ENCODE results near the gene C1QB.

C1QB gene

DNA sequence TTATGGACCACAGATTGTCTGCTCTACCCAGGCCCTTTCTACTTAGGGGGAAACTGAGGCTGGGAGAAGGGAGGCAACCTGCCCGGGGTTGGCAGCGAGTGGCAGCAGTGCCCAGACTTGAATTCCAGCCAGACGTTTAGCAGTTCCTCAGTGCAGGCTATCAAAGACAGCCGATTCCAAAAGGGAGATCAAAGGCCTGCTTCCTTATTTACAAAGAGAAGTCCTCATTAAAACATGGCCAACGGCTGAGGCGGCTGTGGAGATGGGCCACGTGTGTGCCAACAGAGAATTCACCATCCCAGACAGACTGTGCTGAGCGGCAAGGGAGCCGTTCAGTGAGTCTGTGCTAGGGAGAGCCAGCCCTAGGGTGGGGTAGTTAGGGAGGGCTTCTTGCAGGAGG, 27.7 kb downstream of the C1QB start:
- Histone ChIP-seq H3K27me3 (peaks cover 0 to 58% of the 10 kb centered on the region in 2 donors), H3K4me1 (no peaks in the 10 kb centered on the region), H3K36me3 (no peaks in the 10 kb centered on the region), H3K27ac (no peak overlapping the region), H3K4me3 (no peak overlapping the region), H3K9me3 (no peaks in the 10 kb centered on the region)
- DNase-seq, result no peak
- intact Hi-C loops (cut with DNase I; ENCODE audit: low total_unique reads), result no loop called here
- TF ChIP-seq, protein P1, sequence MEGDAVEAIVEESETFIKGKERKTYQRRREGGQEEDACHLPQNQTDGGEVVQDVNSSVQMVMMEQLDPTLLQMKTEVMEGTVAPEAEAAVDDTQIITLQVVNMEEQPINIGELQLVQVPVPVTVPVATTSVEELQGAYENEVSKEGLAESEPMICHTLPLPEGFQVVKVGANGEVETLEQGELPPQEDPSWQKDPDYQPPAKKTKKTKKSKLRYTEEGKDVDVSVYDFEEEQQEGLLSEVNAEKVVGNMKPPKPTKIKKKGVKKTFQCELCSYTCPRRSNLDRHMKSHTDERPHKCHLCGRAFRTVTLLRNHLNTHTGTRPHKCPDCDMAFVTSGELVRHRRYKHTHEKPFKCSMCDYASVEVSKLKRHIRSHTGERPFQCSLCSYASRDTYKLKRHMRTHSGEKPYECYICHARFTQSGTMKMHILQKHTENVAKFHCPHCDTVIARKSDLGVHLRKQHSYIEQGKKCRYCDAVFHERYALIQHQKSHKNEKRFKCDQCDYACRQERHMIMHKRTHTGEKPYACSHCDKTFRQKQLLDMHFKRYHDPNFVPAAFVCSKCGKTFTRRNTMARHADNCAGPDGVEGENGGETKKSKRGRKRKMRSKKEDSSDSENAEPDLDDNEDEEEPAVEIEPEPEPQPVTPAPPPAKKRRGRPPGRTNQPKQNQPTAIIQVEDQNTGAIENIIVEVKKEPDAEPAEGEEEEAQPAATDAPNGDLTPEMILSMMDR (IDR thresholded peaks at IDR 0.05), result no peak

DNA sequence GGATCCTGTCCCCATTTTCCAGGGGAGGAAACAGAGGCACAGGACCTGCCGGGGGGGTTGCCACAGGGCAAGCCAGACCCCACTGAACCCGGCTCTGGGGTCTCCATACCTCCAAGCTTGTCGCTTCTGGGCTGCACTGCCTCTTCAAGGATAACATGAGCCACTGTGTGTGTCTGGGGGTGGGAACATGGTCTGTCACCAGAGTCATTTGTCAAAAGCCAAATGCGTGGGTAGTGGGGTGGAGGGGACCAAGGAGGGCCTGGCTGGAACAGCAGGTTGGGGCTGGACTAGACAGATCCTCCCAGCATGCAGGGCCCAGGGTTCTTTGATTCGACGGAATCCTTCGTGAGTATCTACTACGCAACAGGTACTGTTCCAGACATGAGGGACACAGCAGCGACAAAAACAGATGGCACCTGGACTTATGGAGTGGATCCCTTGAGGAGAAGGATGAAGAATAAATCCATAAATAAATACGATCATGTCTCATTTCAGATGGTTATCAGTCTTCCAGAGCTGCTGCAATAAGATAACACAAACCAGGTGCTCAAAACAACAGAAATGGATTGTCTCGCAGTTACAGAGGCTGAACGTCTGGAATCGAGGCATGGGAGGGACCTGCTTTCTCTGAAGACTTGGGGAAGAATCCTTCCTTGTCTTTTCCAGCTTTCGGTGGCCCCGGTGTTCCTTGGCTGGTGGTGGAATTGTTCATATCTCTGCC, 28.7 kb downstream of the C1QB start:
- intact Hi-C loops (cut with DNase I; ENCODE audit: low total_unique reads), result no loop called here
- H3K4me3 ChIP-seq, result no peak overlapping the region
- H3K27ac ChIP-seq, result no peak overlapping the region
- TF ChIP-seq, protein P1 (IDR thresholded peaks at IDR 0.05), result no peak
- DNase-seq, result no peak
- H3K27me3 ChIP-seq, result peaks cover 0 to 59% of the 10 kb centered on the region in 2 donors
- H3K4me1 ChIP-seq, result no peaks in the 10 kb centered on the region
- H3K36me3 ChIP-seq, result no peaks in the 10 kb centered on the region
- no peaks in the 10 kb centered on the region for H3K9me3 ChIP-seq

DNA sequence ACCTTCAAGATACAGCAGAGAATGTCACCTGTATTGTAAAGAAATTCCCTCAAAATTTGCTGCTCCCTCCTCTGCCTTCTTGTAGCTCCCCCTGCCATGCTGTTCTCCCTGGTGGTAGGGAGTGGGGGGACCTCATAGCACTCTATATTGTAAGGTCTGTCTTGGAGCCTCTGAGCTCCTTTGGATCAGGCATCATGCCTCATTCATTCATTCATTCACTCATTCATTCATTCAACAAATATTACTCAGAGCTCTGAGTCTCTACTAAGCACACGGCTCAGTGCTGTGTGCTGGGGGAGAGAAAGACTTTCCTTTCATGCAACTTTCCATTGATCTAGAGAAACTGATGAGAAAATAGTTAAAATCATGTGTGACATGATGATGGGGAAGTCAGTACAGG, 30.5 kb downstream of the C1QB start:
- no peaks in the 10 kb centered on the region for H3K4me1 ChIP-seq
- no peak overlapping the region for H3K4me3 ChIP-seq
- intact Hi-C loops (cut with DNase I; ENCODE audit: low total_unique reads), result no loop called here
- no peaks in the 10 kb centered on the region for H3K36me3 ChIP-seq
- no peaks in the 10 kb centered on the region for H3K9me3 ChIP-seq
- H3K27me3 ChIP-seq, result peaks cover 0 to 53% of the 10 kb centered on the region in 2 donors
- no peak overlapping the region for H3K27ac ChIP-seq
- TF ChIP-seq, protein P1 (IDR thresholded peaks at IDR 0.05), result no peak
- no peak for DNase-seq

DNA sequence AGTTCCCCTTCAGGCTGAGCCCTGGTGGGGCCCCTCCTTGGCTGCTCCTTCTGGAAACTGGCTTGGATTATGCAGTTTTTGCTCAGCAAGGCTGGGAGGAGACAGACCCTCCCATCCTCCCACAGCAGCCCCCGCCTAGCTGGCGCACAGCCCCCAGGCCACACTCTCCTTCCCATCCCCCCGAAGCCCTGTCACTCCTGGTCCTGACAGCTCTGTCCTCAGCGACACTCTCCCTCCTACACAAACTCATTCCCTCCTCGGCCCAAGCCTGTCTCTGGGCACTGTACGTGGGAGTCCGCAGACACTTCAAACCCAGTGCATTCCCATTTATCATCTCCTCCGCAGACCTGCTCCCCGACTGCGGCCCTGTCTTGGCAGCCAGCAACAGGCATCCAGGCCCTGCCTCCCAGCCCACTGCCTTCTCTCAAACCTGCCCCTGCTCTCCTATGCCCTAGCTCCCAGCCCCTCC, 32.6 kb downstream of the C1QB start:
- Histone ChIP-seq H3K4me3 (no peak overlapping the region), H3K4me1 (no peaks in the 10 kb centered on the region), H3K9me3 (no peaks in the 10 kb centered on the region), H3K36me3 (no peaks in the 10 kb centered on the region), H3K27ac (no peak overlapping the region), H3K27me3 (peaks cover 0 to 59% of the 10 kb centered on the region in 2 donors)
- TF ChIP-seq, protein P1 (IDR thresholded peaks at IDR 0.05), result no peak
- intact Hi-C loops (cut with DNase I; ENCODE audit: low total_unique reads), result no loop called here
- DNase-seq, result no peak

DNA sequence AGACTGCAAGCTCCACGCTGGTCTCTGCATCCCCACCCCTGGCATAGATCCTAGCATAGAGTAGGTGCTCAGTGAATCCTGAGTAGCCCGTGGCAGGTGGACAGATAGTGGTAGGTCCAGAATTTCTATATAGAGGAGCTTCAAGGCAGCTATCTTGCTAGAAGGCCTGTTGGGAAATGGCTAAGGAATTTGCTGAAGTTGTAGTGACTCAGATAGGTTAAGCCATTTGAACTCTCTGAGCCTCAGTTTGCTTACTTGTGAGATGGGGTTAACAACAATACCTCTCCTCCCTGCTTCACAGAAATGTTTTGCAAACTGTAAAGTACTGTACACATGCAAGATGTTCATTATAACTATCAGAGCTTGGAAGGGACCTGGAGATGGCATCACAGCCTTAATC, 34.2 kb downstream of the C1QB start:
- H3K9me3 ChIP-seq, result no peaks in the 10 kb centered on the region
- TF ChIP-seq, protein P1 (IDR thresholded peaks at IDR 0.05), result no peak
- peaks cover 0 to 46% of the 10 kb centered on the region in 2 donors for H3K27me3 ChIP-seq
- intact Hi-C loops (cut with DNase I; ENCODE audit: low total_unique reads), result no loop called here
- no peak for DNase-seq
- no peaks in the 10 kb centered on the region for H3K36me3 ChIP-seq
- H3K4me3 ChIP-seq, result no peak overlapping the region
- H3K27ac ChIP-seq, result no peak overlapping the region
- no peaks in the 10 kb centered on the region for H3K4me1 ChIP-seq
